HepG2 (cell line): ENCODE measurements around the gene BMX. TPM values are rescaled to one million over a fixed set of nuclear protein-coding genes. Genes with fewer than 3 reads are reported as not detected.

Experiments
- IKZF4 ChIP-seq: sonication (generic); formaldehyde crosslinking; IDR thresholded peaks from 2 replicates; pipeline ENCODE4 v1.5.1; 2020; ENCODE audit warnings: borderline replicate concordance, mild to moderate bottlenecking, low read depth, missing genetic modification reagents; ENCODE audit errors: not compliant biosample characterization
- MLLT10 ChIP-seq: sonication (generic); formaldehyde crosslinking; IDR thresholded peaks from 2 replicates; pipeline ENCODE4 v1.4.0; 2020; ENCODE audit warnings: missing genetic modification reagents
- NBN ChIP-seq: fragments of 450-650 bp; conservative IDR thresholded peaks from 2 replicates; pipeline ENCODE4 v1.6.1; 2017
- SAP130 ChIP-seq: IDR thresholded peaks from 2 replicates; pipeline ENCODE4 v1.6.1; 2016; ENCODE audit warnings: low read depth
- SNRNP70 ChIP-seq: fragments of 200-400 bp; formaldehyde crosslinking; IDR thresholded peaks from 2 replicates; pipeline ENCODE4 v1.6.1; 2017; ENCODE audit warnings: mild to moderate bottlenecking, low read depth, low read length, moderate library complexity
- SRSF1 ChIP-seq: fragments of 200-400 bp; formaldehyde crosslinking; optimal IDR thresholded peaks from 2 replicates; pipeline ENCODE3; 2017; ENCODE audit warnings: mild to moderate bottlenecking, low read depth, low read length, moderate library complexity
- ZFP41 ChIP-seq: sonication (generic); formaldehyde crosslinking; IDR thresholded peaks from 2 replicates; pipeline ENCODE4 v1.4.0; 2020; ENCODE audit warnings: mild to moderate bottlenecking, missing genetic modification reagents, borderline replicate concordance
- ZFP62 ChIP-seq: sonication (generic); formaldehyde crosslinking; IDR thresholded peaks from 2 replicates; pipeline ENCODE4 v1.4.0; 2020; ENCODE audit warnings: missing genetic modification reagents
- ZNF124 ChIP-seq: sonication (generic); formaldehyde crosslinking; IDR thresholded peaks from 2 replicates; pipeline ENCODE4 v1.4.0; 2020; ENCODE audit warnings: missing genetic modification reagents
- ZNF274 ChIP-seq: sonication (generic); formaldehyde crosslinking; IDR thresholded peaks from 2 replicates; pipeline ENCODE4 v1.5.1; 2020; ENCODE audit warnings: mild to moderate bottlenecking, missing genetic modification reagents
- polyA plus RNA-seq, 8 experiments: library from polyadenylated mRNA; depleted of rRNA in 3 of 8; stranded (reverse) in 7 of 8; unstranded in 1 of 8; fragments of >200 nt; fragmentation: Illumina TruSeq in 4 of 8; extraction: Trizol in 4 of 8; gene quantifications; 2 replicates each; pipeline versions ENCODE4 v1.2.1 to v1.2.3, GENCODE V29; 2011 to 2016; ENCODE audit warnings: low read depth in 4 of 8, missing spikeins in 1 of 8, mixed read lengths in 1 of 8; ENCODE audit not compliant: insufficient read depth in 1 of 8
- total RNA-seq, 5 experiments: library from RNA; depleted of rRNA; stranded (reverse); fragments of >200 nt; fragmentation: Illumina TruSeq; extraction: Trizol; gene quantifications; 2 replicates each; pipeline ENCODE4 v1.2.3, GENCODE V29; 2016; ENCODE audit warnings: low read depth in 1 of 5
- TF ChIP-seq, protein P1 (sequence below): sonication (generic); formaldehyde crosslinking; IDR thresholded peaks from 2 replicates; pipeline ENCODE4 v1.4.0; 2020; ENCODE audit warnings: missing genetic modification reagents, borderline replicate concordance
- TF ChIP-seq, protein P2 (sequence below): IDR thresholded peaks from 2 replicates; pipeline ENCODE4 v1.6.1; 2016; ENCODE audit warnings: missing compliant biosample characterization, missing genetic modification reagents, borderline replicate concordance
- TF ChIP-seq, protein P3 (sequence below): sonication (generic); formaldehyde crosslinking; IDR thresholded peaks from 2 replicates; pipeline ENCODE4 v1.4.0; 2020; ENCODE audit warnings: missing genetic modification reagents, borderline replicate concordance
- TF ChIP-seq, protein P4 (sequence below): sonication (generic); formaldehyde crosslinking; IDR thresholded peaks from 2 replicates; pipeline ENCODE4 v1.5.1; 2020; ENCODE audit warnings: missing genetic modification reagents, mild to moderate bottlenecking, borderline replicate concordance
- TF ChIP-seq, protein P5 (sequence below): sonication (generic); formaldehyde crosslinking; IDR thresholded peaks from 2 replicates; pipeline ENCODE4 v1.9.0; 2022; ENCODE audit warnings: missing genetic modification reagents, mild to moderate bottlenecking, borderline replicate concordance
- TF ChIP-seq, protein P6 (sequence below): sonication (generic); formaldehyde crosslinking; IDR thresholded peaks from 2 replicates; pipeline ENCODE4 v1.4.0; 2020; ENCODE audit warnings: mild to moderate bottlenecking, missing genetic modification reagents
- TF ChIP-seq, protein P7 (sequence below): conservative IDR thresholded peaks from 2 replicates; pipeline ENCODE4 v1.6.1; 2018; ENCODE audit warnings: missing genetic modification reagents

BMX gene
- total and polyA plus RNA-seq, 2 of the 13 experiments (the other 11 are each of a cell fraction or from before 2014, with no cell fraction given): not detected

DNA sequence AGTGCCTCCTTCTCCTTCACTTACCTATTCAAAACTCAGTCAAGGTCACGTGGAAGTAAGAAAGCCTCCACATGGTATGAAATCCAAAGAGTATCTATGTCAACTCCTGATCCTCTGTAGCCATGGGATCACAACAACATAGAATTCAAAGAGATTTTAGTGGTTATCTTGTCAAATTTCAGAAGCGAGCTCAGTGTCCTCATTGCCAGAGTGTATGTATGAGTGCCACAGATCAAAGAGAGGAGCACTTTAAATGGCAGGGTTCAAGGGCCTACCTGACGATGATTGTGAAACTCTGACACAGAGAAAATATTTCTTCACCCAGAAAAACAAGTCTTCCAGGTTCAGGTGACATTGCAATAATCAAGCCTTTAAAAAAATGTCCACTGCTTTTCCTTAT is 101.3 kb downstream of the BMX start (continued):
- TF ChIP-seq, protein P1, sequence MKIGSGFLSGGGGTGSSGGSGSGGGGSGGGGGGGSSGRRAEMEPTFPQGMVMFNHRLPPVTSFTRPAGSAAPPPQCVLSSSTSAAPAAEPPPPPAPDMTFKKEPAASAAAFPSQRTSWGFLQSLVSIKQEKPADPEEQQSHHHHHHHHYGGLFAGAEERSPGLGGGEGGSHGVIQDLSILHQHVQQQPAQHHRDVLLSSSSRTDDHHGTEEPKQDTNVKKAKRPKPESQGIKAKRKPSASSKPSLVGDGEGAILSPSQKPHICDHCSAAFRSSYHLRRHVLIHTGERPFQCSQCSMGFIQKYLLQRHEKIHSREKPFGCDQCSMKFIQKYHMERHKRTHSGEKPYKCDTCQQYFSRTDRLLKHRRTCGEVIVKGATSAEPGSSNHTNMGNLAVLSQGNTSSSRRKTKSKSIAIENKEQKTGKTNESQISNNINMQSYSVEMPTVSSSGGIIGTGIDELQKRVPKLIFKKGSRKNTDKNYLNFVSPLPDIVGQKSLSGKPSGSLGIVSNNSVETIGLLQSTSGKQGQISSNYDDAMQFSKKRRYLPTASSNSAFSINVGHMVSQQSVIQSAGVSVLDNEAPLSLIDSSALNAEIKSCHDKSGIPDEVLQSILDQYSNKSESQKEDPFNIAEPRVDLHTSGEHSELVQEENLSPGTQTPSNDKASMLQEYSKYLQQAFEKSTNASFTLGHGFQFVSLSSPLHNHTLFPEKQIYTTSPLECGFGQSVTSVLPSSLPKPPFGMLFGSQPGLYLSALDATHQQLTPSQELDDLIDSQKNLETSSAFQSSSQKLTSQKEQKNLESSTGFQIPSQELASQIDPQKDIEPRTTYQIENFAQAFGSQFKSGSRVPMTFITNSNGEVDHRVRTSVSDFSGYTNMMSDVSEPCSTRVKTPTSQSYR (CRISPR knock-in tag): no peak
- TF ChIP-seq, protein P2, sequence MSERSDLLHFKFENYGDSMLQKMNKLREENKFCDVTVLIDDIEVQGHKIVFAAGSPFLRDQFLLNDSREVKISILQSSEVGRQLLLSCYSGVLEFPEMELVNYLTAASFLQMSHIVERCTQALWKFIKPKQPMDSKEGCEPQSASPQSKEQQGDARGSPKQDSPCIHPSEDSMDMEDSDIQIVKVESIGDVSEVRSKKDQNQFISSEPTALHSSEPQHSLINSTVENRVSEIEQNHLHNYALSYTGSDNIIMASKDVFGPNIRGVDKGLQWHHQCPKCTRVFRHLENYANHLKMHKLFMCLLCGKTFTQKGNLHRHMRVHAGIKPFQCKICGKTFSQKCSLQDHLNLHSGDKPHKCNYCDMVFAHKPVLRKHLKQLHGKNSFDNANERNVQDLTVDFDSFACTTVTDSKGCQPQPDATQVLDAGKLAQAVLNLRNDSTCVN (CRISPR knock-in tag): no peak
- no peak for TF ChIP-seq ZNF274 (CRISPR knock-in tag)
- no peak for TF ChIP-seq NBN
- TF ChIP-seq, protein P3, sequence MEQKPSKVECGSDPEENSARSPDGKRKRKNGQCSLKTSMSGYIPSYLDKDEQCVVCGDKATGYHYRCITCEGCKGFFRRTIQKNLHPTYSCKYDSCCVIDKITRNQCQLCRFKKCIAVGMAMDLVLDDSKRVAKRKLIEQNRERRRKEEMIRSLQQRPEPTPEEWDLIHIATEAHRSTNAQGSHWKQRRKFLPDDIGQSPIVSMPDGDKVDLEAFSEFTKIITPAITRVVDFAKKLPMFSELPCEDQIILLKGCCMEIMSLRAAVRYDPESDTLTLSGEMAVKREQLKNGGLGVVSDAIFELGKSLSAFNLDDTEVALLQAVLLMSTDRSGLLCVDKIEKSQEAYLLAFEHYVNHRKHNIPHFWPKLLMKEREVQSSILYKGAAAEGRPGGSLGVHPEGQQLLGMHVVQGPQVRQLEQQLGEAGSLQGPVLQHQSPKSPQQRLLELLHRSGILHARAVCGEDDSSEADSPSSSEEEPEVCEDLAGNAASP: peak; percentile 28; the same call in 1 of the 2 replicates
- TF ChIP-seq, protein P4, sequence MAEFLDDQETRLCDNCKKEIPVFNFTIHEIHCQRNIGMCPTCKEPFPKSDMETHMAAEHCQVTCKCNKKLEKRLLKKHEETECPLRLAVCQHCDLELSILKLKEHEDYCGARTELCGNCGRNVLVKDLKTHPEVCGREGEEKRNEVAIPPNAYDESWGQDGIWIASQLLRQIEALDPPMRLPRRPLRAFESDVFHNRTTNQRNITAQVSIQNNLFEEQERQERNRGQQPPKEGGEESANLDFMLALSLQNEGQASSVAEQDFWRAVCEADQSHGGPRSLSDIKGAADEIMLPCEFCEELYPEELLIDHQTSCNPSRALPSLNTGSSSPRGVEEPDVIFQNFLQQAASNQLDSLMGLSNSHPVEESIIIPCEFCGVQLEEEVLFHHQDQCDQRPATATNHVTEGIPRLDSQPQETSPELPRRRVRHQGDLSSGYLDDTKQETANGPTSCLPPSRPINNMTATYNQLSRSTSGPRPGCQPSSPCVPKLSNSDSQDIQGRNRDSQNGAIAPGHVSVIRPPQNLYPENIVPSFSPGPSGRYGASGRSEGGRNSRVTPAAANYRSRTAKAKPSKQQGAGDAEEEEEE (CRISPR knock-in tag): no peak
- no peak for TF ChIP-seq SRSF1
- peak; percentile 55; the same call in 1 of the 2 replicates for TF ChIP-seq SAP130 (CRISPR knock-in tag)
- TF ChIP-seq, protein P5, sequence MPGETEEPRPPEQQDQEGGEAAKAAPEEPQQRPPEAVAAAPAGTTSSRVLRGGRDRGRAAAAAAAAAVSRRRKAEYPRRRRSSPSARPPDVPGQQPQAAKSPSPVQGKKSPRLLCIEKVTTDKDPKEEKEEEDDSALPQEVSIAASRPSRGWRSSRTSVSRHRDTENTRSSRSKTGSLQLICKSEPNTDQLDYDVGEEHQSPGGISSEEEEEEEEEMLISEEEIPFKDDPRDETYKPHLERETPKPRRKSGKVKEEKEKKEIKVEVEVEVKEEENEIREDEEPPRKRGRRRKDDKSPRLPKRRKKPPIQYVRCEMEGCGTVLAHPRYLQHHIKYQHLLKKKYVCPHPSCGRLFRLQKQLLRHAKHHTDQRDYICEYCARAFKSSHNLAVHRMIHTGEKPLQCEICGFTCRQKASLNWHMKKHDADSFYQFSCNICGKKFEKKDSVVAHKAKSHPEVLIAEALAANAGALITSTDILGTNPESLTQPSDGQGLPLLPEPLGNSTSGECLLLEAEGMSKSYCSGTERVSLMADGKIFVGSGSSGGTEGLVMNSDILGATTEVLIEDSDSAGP: no peak
- no peak for TF ChIP-seq IKZF4 (CRISPR knock-in tag)
- TF ChIP-seq MLLT10: no peak
- no peak for TF ChIP-seq ZFP41 (CRISPR knock-in tag)
- TF ChIP-seq, protein P6, sequence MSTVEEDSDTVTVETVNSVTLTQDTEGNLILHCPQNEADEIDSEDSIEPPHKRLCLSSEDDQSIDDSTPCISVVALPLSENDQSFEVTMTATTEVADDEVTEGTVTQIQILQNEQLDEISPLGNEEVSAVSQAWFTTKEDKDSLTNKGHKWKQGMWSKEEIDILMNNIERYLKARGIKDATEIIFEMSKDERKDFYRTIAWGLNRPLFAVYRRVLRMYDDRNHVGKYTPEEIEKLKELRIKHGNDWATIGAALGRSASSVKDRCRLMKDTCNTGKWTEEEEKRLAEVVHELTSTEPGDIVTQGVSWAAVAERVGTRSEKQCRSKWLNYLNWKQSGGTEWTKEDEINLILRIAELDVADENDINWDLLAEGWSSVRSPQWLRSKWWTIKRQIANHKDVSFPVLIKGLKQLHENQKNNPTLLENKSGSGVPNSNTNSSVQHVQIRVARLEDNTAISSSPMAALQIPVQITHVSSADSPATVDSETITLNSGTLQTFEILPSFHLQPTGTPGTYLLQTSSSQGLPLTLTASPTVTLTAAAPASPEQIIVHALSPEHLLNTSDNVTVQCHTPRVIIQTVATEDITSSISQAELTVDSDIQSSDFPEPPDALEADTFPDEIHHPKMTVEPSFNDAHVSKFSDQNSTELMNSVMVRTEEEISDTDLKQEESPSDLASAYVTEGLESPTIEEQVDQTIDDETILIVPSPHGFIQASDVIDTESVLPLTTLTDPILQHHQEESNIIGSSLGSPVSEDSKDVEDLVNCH (CRISPR knock-in tag): no peak
- TF ChIP-seq ZNF124 (CRISPR knock-in tag): no peak
- no peak for TF ChIP-seq ZFP62 (CRISPR knock-in tag)
- TF ChIP-seq, protein P7, sequence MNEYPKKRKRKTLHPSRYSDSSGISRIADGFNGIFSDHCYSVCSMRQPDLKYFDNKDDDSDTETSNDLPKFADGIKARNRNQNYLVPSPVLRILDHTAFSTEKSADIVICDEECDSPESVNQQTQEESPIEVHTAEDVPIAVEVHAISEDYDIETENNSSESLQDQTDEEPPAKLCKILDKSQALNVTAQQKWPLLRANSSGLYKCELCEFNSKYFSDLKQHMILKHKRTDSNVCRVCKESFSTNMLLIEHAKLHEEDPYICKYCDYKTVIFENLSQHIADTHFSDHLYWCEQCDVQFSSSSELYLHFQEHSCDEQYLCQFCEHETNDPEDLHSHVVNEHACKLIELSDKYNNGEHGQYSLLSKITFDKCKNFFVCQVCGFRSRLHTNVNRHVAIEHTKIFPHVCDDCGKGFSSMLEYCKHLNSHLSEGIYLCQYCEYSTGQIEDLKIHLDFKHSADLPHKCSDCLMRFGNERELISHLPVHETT: no peak
- no peak for TF ChIP-seq SNRNP70
